Measurements from ENCODE around the gene MED22.

MED22 gene

GRCh38 chr9:133369422-133369821, 21.5 kb upstream of the MED22 start:
- H4K20me1 ChIP-seq (ENCODE audit: insufficient read depth, low read length, poor library complexity, severe bottlenecking), result peaks cover 92% of the 10 kb centered on the region

GRCh38 chr9:133368249-133368881, 20.4 kb upstream of the MED22 start:
- Histone ChIP-seq H3K79me2 (ENCODE audit: insufficient read depth, low read length) (peaks cover 88% of the 10 kb centered on the region), H2AFZ (ENCODE audit: low read length) (no peak overlapping the region)

More at GRCh38 chr9:133369422-133369821, 21.5 kb upstream of the MED22 start:
- TF ChIP-seq, protein P1, sequence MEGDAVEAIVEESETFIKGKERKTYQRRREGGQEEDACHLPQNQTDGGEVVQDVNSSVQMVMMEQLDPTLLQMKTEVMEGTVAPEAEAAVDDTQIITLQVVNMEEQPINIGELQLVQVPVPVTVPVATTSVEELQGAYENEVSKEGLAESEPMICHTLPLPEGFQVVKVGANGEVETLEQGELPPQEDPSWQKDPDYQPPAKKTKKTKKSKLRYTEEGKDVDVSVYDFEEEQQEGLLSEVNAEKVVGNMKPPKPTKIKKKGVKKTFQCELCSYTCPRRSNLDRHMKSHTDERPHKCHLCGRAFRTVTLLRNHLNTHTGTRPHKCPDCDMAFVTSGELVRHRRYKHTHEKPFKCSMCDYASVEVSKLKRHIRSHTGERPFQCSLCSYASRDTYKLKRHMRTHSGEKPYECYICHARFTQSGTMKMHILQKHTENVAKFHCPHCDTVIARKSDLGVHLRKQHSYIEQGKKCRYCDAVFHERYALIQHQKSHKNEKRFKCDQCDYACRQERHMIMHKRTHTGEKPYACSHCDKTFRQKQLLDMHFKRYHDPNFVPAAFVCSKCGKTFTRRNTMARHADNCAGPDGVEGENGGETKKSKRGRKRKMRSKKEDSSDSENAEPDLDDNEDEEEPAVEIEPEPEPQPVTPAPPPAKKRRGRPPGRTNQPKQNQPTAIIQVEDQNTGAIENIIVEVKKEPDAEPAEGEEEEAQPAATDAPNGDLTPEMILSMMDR (conservative IDR thresholded peaks at IDR 0.05; ENCODE audit: low read length), result no peak
- no peak for TF ChIP-seq EZH2phosphoT487 (IDR thresholded peaks at IDR 0.05; ENCODE audit: borderline replicate concordance)
- peaks cover 16% of the 10 kb centered on the region for H3F3A ChIP-seq (ENCODE audit: low read depth)
- no peaks in the 10 kb centered on the region for H3K9me3 ChIP-seq (ENCODE audit: insufficient read depth, low read depth, low read length)
- no peak overlapping the region for H2AFZ ChIP-seq (ENCODE audit: low read length)
- peak overlapping the region; percentile 96 for H3K4me2 ChIP-seq (ENCODE audit: low read depth, low read length, poor library complexity, severe bottlenecking)
- H3K4me1 ChIP-seq (ENCODE audit: insufficient read depth, low read length, poor library complexity, severe bottlenecking), result peaks cover 60% of the 10 kb centered on the region
- peak overlapping the region; percentile 66 for H3K9ac ChIP-seq (ENCODE audit: low read depth, low read length, poor library complexity, severe bottlenecking)
- H3K27me3 ChIP-seq (ENCODE audit: insufficient read depth, low read length, poor library complexity, severe bottlenecking), result no peaks in the 10 kb centered on the region
- H3K4me3 ChIP-seq (ENCODE audit: low read length, poor library complexity, severe bottlenecking), result peak overlapping the region; percentile 74
- H3K36me3 ChIP-seq (ENCODE audit: insufficient read depth, low read length), result peaks cover 46% of the 10 kb centered on the region; the same call in 1 of the 2 replicates
- H3K9me2 ChIP-seq (replicated peaks; ENCODE audit: low read depth, low read length), result no peaks in the 10 kb centered on the region
- peaks cover 98% of the 10 kb centered on the region for H3K79me2 ChIP-seq (ENCODE audit: insufficient read depth, low read length)

GRCh38 chr9:133367778-133368177, 19.8 kb upstream of the MED22 start:
- H3K36me3 ChIP-seq (ENCODE audit: insufficient read depth, low read length), result peaks cover 61% of the 10 kb centered on the region; the same call in 1 of the 2 replicates

More at GRCh38 chr9:133368249-133368881, 20.4 kb upstream of the MED22 start:
- Histone ChIP-seq H3F3A (ENCODE audit: low read depth) (peaks cover 16% of the 10 kb centered on the region), H3K9ac (ENCODE audit: low read depth, low read length, poor library complexity, severe bottlenecking) (no peak overlapping the region), H3K9me2 (replicated peaks; ENCODE audit: low read depth, low read length) (no peaks in the 10 kb centered on the region), H3K4me1 (ENCODE audit: insufficient read depth, low read length, poor library complexity, severe bottlenecking) (peaks cover 54% of the 10 kb centered on the region), H3K4me3 (ENCODE audit: low read length, poor library complexity, severe bottlenecking) (peak overlapping the region; percentile 29), H3K36me3 (ENCODE audit: insufficient read depth, low read length) (peaks cover 55% of the 10 kb centered on the region; the same call in 1 of the 2 replicates), H3K9me3 (ENCODE audit: insufficient read depth, low read depth, low read length) (no peaks in the 10 kb centered on the region), H4K20me1 (ENCODE audit: insufficient read depth, low read length, poor library complexity, severe bottlenecking) (peaks cover 87% of the 10 kb centered on the region), H3K27me3 (ENCODE audit: insufficient read depth, low read length, poor library complexity, severe bottlenecking) (no peaks in the 10 kb centered on the region), H3K4me2 (ENCODE audit: low read depth, low read length, poor library complexity, severe bottlenecking) (peak overlapping the region; percentile 96)
- TF ChIP-seq, protein P1 (conservative IDR thresholded peaks at IDR 0.05; ENCODE audit: low read length), result no peak
- no peak for TF ChIP-seq EZH2phosphoT487 (IDR thresholded peaks at IDR 0.05; ENCODE audit: borderline replicate concordance)

More at GRCh38 chr9:133367778-133368177, 19.8 kb upstream of the MED22 start:
- Histone ChIP-seq H3F3A (ENCODE audit: low read depth) (peaks cover 16% of the 10 kb centered on the region), H3K9me2 (replicated peaks; ENCODE audit: low read depth, low read length) (no peaks in the 10 kb centered on the region), H3K9me3 (ENCODE audit: insufficient read depth, low read depth, low read length) (no peaks in the 10 kb centered on the region), H3K4me2 (ENCODE audit: low read depth, low read length, poor library complexity, severe bottlenecking) (peak overlapping the region; percentile 96), H3K9ac (ENCODE audit: low read depth, low read length, poor library complexity, severe bottlenecking) (no peak overlapping the region), H4K20me1 (ENCODE audit: insufficient read depth, low read length, poor library complexity, severe bottlenecking) (peaks cover 86% of the 10 kb centered on the region), H3K4me3 (ENCODE audit: low read length, poor library complexity, severe bottlenecking) (no peak overlapping the region), H2AFZ (ENCODE audit: low read length) (no peak overlapping the region), H3K4me1 (ENCODE audit: insufficient read depth, low read length, poor library complexity, severe bottlenecking) (peaks cover 49% of the 10 kb centered on the region), H3K79me2 (ENCODE audit: insufficient read depth, low read length) (peaks cover 88% of the 10 kb centered on the region), H3K27me3 (ENCODE audit: insufficient read depth, low read length, poor library complexity, severe bottlenecking) (no peaks in the 10 kb centered on the region)
- no peak for TF ChIP-seq EZH2phosphoT487 (IDR thresholded peaks at IDR 0.05; ENCODE audit: borderline replicate concordance)
- TF ChIP-seq, protein P1 (conservative IDR thresholded peaks at IDR 0.05; ENCODE audit: low read length), result no peak

Data from Loucy (cell line).